ENCODE measurements around the gene ZDHHC4.

ZDHHC4 gene

GRCh38 chr7:6562106-6562505, 15.1 kb upstream of the ZDHHC4 start:
- no peak overlapping the region for H3K27ac ChIP-seq (ENCODE audit: low read length, poor library complexity, severe bottlenecking)
- H3K4me3 ChIP-seq (ENCODE audit: insufficient read depth in 1 of 2, low read depth in 1 of 2, low read length in 2 of 2), result no peak overlapping the region
- no peak overlapping the region for H2AFZ ChIP-seq (ENCODE audit: low read depth, low read length)
- H3K4me1 ChIP-seq (ENCODE audit: control insufficient read depth, insufficient read depth, low read depth, low read length), result no peaks in the 10 kb centered on the region
- no peak overlapping the region for H3K4me2 ChIP-seq (ENCODE audit: low read length, poor library complexity, severe bottlenecking)
- no peak overlapping the region for H3K23ac ChIP-seq (ENCODE audit: low read length in 2 of 2)
- DNase-seq, result no peak
- H3K18ac ChIP-seq (ENCODE audit: low read depth in 1 of 2, low read length in 2 of 2), result no peak overlapping the region
- H2BK12ac ChIP-seq (ENCODE audit: low read length in 2 of 2), result no peak overlapping the region
- peaks cover 0 to 9% of the 10 kb centered on the region in 2 experiments for H3K27me3 ChIP-seq (ENCODE audit: control insufficient read depth in 1 of 2, insufficient read depth in 1 of 2, low read length in 2 of 2)
- H2BK120ac ChIP-seq (ENCODE audit: low read depth, low read length), result no peak overlapping the region
- H2BK5ac ChIP-seq (ENCODE audit: low read depth, low read length, poor library complexity, severe bottlenecking), result no peak overlapping the region
- H3K79me1 ChIP-seq (replicated peaks; ENCODE audit: low read length, poor library complexity, severe bottlenecking), result no peaks in the 10 kb centered on the region
- no peak overlapping the region for H4K91ac ChIP-seq (ENCODE audit: low read length)
- no peaks in the 10 kb centered on the region for H3K36me3 ChIP-seq (ENCODE audit: control insufficient read depth in 1 of 2, insufficient read depth in 2 of 2, low read depth in 1 of 2, low read length in 2 of 2)
- H3K4ac ChIP-seq (ENCODE audit: low read depth in 1 of 2, low read length in 2 of 2), result no peak overlapping the region
- no peak overlapping the region for H2BK15ac ChIP-seq (ENCODE audit: low read depth, poor library complexity, severe bottlenecking)
- no peaks in the 10 kb centered on the region for H3K9me3 ChIP-seq (ENCODE audit: control insufficient read depth, low read length)
- H4K8ac ChIP-seq (ENCODE audit: low read length), result no peak overlapping the region
- no peak overlapping the region for H3K14ac ChIP-seq (ENCODE audit: low read length in 2 of 2)
- WGBS, result no CpG with 5 or more reads among the region's 1 CpG
- no peak overlapping the region for H2AK5ac ChIP-seq (ENCODE audit: low read length, severe bottlenecking)
- no peak overlapping the region for H3K9ac ChIP-seq (ENCODE audit: low read length)

GRCh38 chr7:6563936-6564770, 13.1 kb upstream of the ZDHHC4 start:
- Histone ChIP-seq H3K4me3 (ENCODE audit: insufficient read depth in 1 of 2, low read depth in 1 of 2, low read length in 2 of 2) (no peak overlapping the region), H2BK5ac (ENCODE audit: low read depth, low read length, poor library complexity, severe bottlenecking) (no peak overlapping the region), H3K23ac (ENCODE audit: low read length in 2 of 2) (no peak overlapping the region), H3K9ac (ENCODE audit: low read length) (no peak overlapping the region), H3K36me3 (ENCODE audit: control insufficient read depth in 1 of 2, insufficient read depth in 2 of 2, low read depth in 1 of 2, low read length in 2 of 2) (no peaks in the 10 kb centered on the region), H2BK15ac (ENCODE audit: low read depth, poor library complexity, severe bottlenecking) (no peak overlapping the region), H3K79me1 (replicated peaks; ENCODE audit: low read length, poor library complexity, severe bottlenecking) (no peaks in the 10 kb centered on the region), H3K9me3 (ENCODE audit: control insufficient read depth, low read length) (no peaks in the 10 kb centered on the region), H3K27ac (ENCODE audit: low read length, poor library complexity, severe bottlenecking) (no peak overlapping the region), H3K4me1 (ENCODE audit: control insufficient read depth, insufficient read depth, low read depth, low read length) (no peaks in the 10 kb centered on the region), H3K18ac (ENCODE audit: low read depth in 1 of 2, low read length in 2 of 2) (no peak overlapping the region), H2BK12ac (ENCODE audit: low read length in 2 of 2) (no peak overlapping the region), H4K8ac (ENCODE audit: low read length) (no peak overlapping the region), H3K27me3 (ENCODE audit: control insufficient read depth in 1 of 2, insufficient read depth in 1 of 2, low read length in 2 of 2) (peaks cover 0 to 9% of the 10 kb centered on the region in 2 experiments), H2AK5ac (ENCODE audit: low read length, severe bottlenecking) (no peak overlapping the region), H3K4ac (ENCODE audit: low read depth in 1 of 2, low read length in 2 of 2) (no peak overlapping the region), H3K4me2 (ENCODE audit: low read length, poor library complexity, severe bottlenecking) (no peak overlapping the region), H3K14ac (ENCODE audit: low read length in 2 of 2) (no peak overlapping the region), H2AFZ (ENCODE audit: low read depth, low read length) (no peak overlapping the region), H2BK120ac (ENCODE audit: low read depth, low read length) (no peak overlapping the region), H4K91ac (ENCODE audit: low read length) (no peak overlapping the region)
- no peak for DNase-seq
- 91% methylated on average over 11 of the region's 12 CpGs for WGBS

- Histone ChIP-seq H3K9ac (ENCODE audit: low read length) (no peak overlapping the region), H3K4me1 (ENCODE audit: control insufficient read depth, insufficient read depth, low read depth, low read length) (no peaks in the 10 kb centered on the region), H3K4ac (ENCODE audit: low read depth in 1 of 2, low read length in 2 of 2) (no peak overlapping the region), H2BK12ac (ENCODE audit: low read length in 2 of 2) (no peak overlapping the region), H3K4me3 (ENCODE audit: insufficient read depth in 1 of 2, low read depth in 1 of 2, low read length in 2 of 2) (no peak overlapping the region), H4K8ac (ENCODE audit: low read length) (no peak overlapping the region), H2BK5ac (ENCODE audit: low read depth, low read length, poor library complexity, severe bottlenecking) (no peak overlapping the region), H3K18ac (ENCODE audit: low read depth in 1 of 2, low read length in 2 of 2) (no peak overlapping the region), H2BK120ac (ENCODE audit: low read depth, low read length) (no peak overlapping the region), H3K23ac (ENCODE audit: low read length in 2 of 2) (no peak overlapping the region), H3K9me3 (ENCODE audit: control insufficient read depth, low read length) (no peaks in the 10 kb centered on the region), H3K79me1 (replicated peaks; ENCODE audit: low read length, poor library complexity, severe bottlenecking) (no peaks in the 10 kb centered on the region), H4K91ac (ENCODE audit: low read length) (no peak overlapping the region), H3K27me3 (ENCODE audit: control insufficient read depth in 1 of 2, insufficient read depth in 1 of 2, low read length in 2 of 2) (peaks cover 0 to 5% of the 10 kb centered on the region in 2 experiments), H3K4me2 (ENCODE audit: low read length, poor library complexity, severe bottlenecking) (no peak overlapping the region), H2AK5ac (ENCODE audit: low read length, severe bottlenecking) (no peak overlapping the region), H2BK15ac (ENCODE audit: low read depth, poor library complexity, severe bottlenecking) (no peak overlapping the region), H3K36me3 (ENCODE audit: control insufficient read depth in 1 of 2, insufficient read depth in 2 of 2, low read depth in 1 of 2, low read length in 2 of 2) (no peaks in the 10 kb centered on the region), H3K27ac (ENCODE audit: low read length, poor library complexity, severe bottlenecking) (no peak overlapping the region), H2AFZ (ENCODE audit: low read depth, low read length) (no peak overlapping the region), H3K14ac (ENCODE audit: low read length in 2 of 2) (no peak overlapping the region)
- DNase-seq, result no peak
- 83% methylated on average over 4 of the region's 4 CpGs for WGBS
These were observed 11.6 kb upstream of the ZDHHC4 start for GRCh38 chr7:6565655-6566054.

- Histone ChIP-seq H3K4me3 (ENCODE audit: insufficient read depth in 1 of 2, low read depth in 1 of 2, low read length in 2 of 2) (no peak overlapping the region), H3K4ac (ENCODE audit: low read depth in 1 of 2, low read length in 2 of 2) (no peak overlapping the region), H3K14ac (ENCODE audit: low read length in 2 of 2) (no peak overlapping the region), H2BK5ac (ENCODE audit: low read depth, low read length, poor library complexity, severe bottlenecking) (no peak overlapping the region), H2BK120ac (ENCODE audit: low read depth, low read length) (no peak overlapping the region), H3K23ac (ENCODE audit: low read length in 2 of 2) (no peak overlapping the region), H2AFZ (ENCODE audit: low read depth, low read length) (no peak overlapping the region), H3K79me1 (replicated peaks; ENCODE audit: low read length, poor library complexity, severe bottlenecking) (no peaks in the 10 kb centered on the region), H2BK12ac (ENCODE audit: low read length in 2 of 2) (no peak overlapping the region), H3K9me3 (ENCODE audit: control insufficient read depth, low read length) (no peaks in the 10 kb centered on the region), H3K4me1 (ENCODE audit: control insufficient read depth, insufficient read depth, low read depth, low read length) (no peaks in the 10 kb centered on the region), H2BK15ac (ENCODE audit: low read depth, poor library complexity, severe bottlenecking) (no peak overlapping the region), H3K27ac (ENCODE audit: low read length, poor library complexity, severe bottlenecking) (no peak overlapping the region), H4K91ac (ENCODE audit: low read length) (no peak overlapping the region), H2AK5ac (ENCODE audit: low read length, severe bottlenecking) (no peak overlapping the region), H4K8ac (ENCODE audit: low read length) (no peak overlapping the region), H3K4me2 (ENCODE audit: low read length, poor library complexity, severe bottlenecking) (no peak overlapping the region), H3K9ac (ENCODE audit: low read length) (no peak overlapping the region), H3K27me3 (ENCODE audit: control insufficient read depth in 1 of 2, insufficient read depth in 1 of 2, low read length in 2 of 2) (peaks cover 4 to 8% of the 10 kb centered on the region in 2 experiments), H3K36me3 (ENCODE audit: control insufficient read depth in 1 of 2, insufficient read depth in 2 of 2, low read depth in 1 of 2, low read length in 2 of 2) (no peaks in the 10 kb centered on the region), H3K18ac (ENCODE audit: low read depth in 1 of 2, low read length in 2 of 2) (no peak overlapping the region)
- WGBS, result 79% methylated on average over 2 of the region's 3 CpGs
- DNase-seq, result no peak
These were observed 9.4 kb upstream of the ZDHHC4 start for GRCh38 chr7:6567886-6568285.
